ENCODE measurements around the gene SDCCAG8. TPM values are rescaled to one million over a fixed set of nuclear protein-coding genes. Genes with fewer than 3 reads are reported as not detected.

Gene SDCCAG8
- total and polyA plus RNA-seq, 8 donors = 24.3 to 37.1 (median 30.0) TPM

DNA sequence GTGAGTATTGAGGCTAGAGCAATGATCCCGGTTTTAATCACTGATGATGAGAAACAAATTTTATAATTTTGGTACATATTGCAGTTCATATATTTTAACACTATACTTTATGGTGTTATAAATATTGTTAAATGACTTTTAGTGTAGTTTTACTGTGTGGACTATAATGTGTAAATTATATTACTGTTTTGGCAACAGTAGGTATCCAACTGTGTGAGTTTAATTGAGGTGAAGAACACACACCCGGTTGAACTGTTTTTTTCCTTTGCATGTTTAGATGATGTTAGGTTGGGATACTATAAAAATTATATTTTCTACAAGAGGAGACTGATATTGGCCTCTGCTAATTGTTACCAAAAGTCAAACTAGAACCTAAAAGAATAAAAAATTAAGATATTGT is 166.5 kb downstream of the SDCCAG8 start:
- Histone ChIP-seq H3K4me3 (no peak overlapping the region), H3K36me3 (no peaks in the 10 kb centered on the region), H3K9me3 (no peaks in the 10 kb centered on the region), H3K27ac (no peak overlapping the region), H3K4me1 (no peaks in the 10 kb centered on the region), H3K27me3 (no peaks in the 10 kb centered on the region)
- no peak for DNase-seq
- TF ChIP-seq, protein P1, sequence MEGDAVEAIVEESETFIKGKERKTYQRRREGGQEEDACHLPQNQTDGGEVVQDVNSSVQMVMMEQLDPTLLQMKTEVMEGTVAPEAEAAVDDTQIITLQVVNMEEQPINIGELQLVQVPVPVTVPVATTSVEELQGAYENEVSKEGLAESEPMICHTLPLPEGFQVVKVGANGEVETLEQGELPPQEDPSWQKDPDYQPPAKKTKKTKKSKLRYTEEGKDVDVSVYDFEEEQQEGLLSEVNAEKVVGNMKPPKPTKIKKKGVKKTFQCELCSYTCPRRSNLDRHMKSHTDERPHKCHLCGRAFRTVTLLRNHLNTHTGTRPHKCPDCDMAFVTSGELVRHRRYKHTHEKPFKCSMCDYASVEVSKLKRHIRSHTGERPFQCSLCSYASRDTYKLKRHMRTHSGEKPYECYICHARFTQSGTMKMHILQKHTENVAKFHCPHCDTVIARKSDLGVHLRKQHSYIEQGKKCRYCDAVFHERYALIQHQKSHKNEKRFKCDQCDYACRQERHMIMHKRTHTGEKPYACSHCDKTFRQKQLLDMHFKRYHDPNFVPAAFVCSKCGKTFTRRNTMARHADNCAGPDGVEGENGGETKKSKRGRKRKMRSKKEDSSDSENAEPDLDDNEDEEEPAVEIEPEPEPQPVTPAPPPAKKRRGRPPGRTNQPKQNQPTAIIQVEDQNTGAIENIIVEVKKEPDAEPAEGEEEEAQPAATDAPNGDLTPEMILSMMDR (IDR thresholded peaks at IDR 0.05) = no peak
- 89% methylated on average over 2 of the region's 2 CpGs for WGBS, 2 donors
- FAIRE-seq = no peak
- ATAC-seq = no peak
- intact Hi-C loops (cut with DNase I) = no loop called here

DNA sequence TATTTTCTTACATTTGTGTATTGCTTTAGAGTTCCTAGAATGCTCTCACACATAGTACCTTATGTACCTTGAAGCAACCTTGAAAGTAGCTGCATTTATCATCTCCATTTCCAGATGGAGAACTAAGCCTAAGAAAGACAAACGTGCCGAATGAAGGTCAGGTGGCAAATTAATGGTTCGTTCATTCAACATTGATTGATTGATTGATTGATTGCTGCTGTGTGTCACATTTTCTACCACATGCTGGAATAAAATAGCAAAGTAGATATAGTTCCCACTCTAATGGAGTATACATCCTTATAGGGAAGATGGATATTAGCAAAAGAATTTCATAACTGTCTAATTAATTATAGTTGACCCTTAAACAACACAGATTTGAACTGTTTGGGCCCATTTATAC is 172.2 kb downstream of the SDCCAG8 start:
- Histone ChIP-seq H3K36me3 (peaks cover 0 to 8% (median 0%) of the 10 kb centered on the region in 3 donors), H3K4me1 (no peaks in the 10 kb centered on the region), H3K4me3 (no peak overlapping the region), H3K9me3 (no peaks in the 10 kb centered on the region), H3K27me3 (no peaks in the 10 kb centered on the region), H3K27ac (no peak overlapping the region)
- intact Hi-C loops (cut with DNase I) = no loop called here
- TF ChIP-seq, protein P1 (IDR thresholded peaks at IDR 0.05) = no peak
- 75 to 77% methylated on average over 3 of the region's 3 CpGs for WGBS, 2 donors
- no peak for ATAC-seq
- no peak for DNase-seq
- no peak for FAIRE-seq

DNA sequence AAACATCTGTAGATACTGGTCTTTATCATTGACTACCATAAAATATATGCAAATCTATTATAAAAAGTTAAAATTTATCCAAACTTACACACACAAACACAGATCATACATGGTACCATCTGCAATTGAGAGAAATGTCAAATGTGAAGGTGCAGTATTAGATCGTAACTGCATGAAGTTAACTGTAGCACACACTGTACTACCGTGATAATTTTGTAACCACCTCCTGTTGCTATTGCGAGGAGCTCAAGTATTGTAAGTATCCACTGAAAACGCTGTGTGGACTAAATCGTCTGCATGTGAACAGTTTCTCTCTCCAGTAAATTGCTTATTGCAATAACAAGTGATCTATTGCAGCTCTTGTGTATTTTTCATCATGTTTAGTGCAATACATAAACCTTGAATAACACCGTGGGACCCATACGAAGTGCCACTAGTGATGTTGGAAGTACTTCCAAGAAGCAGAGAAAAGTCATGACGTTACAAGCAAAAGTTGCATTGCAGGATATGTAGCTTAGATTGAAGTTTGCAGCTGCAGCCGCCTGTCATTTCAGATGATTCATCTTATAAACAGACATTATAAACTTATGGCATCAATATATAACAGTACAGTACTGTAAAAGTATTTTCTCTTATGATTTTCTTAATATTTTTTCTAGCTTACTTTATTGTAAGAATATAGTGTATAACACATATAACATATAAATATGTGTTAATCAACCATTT is 172.9 kb downstream of the SDCCAG8 start:
- TF ChIP-seq, protein P1 (IDR thresholded peaks at IDR 0.05) = no peak
- Histone ChIP-seq H3K36me3 (peaks cover 0 to 8% (median 0%) of the 10 kb centered on the region in 3 donors), H3K9me3 (no peaks in the 10 kb centered on the region), H3K27ac (no peak overlapping the region), H3K4me1 (no peaks in the 10 kb centered on the region), H3K27me3 (no peaks in the 10 kb centered on the region), H3K4me3 (no peak overlapping the region)
- DNase-seq = no peak
- intact Hi-C loops (cut with DNase I) = no loop called here
- 92 to 95% methylated on average over 9 of the region's 9 CpGs for WGBS, 2 donors
- FAIRE-seq = no peak
- no peak for ATAC-seq

DNA sequence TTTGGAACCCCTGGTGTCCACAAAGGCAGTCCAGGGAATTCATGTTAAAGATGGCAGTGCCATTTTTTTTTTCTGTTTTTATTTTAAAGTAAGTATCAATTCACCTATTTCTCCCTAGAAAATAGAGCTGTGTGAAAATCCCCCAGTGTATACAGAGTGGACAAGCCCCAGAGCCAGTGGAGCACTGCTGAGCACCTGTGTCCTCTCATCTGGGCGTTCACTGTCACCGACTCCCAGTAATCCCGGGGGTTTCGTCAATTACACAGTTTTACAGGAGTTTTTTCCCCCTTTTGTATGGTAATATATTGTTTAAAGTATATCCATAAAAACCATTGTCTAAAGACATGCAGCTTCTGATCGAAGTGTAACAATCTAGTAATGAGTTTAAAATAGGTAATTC is 175.8 kb downstream of the SDCCAG8 start:
- no peak for ATAC-seq
- TF ChIP-seq, protein P1 (IDR thresholded peaks at IDR 0.05) = no peak
- Histone ChIP-seq H3K27me3 (no peaks in the 10 kb centered on the region), H3K9me3 (no peaks in the 10 kb centered on the region), H3K4me1 (no peaks in the 10 kb centered on the region), H3K36me3 (peaks cover 0 to 8% (median 0%) of the 10 kb centered on the region in 3 donors), H3K27ac (no peak overlapping the region), H3K4me3 (no peak overlapping the region)
- no peak for DNase-seq
- no peak for FAIRE-seq
- intact Hi-C loops (cut with DNase I) = no loop called here
- WGBS, 2 donors = 92 to 96% methylated on average over 5 of the region's 5 CpGs

DNA sequence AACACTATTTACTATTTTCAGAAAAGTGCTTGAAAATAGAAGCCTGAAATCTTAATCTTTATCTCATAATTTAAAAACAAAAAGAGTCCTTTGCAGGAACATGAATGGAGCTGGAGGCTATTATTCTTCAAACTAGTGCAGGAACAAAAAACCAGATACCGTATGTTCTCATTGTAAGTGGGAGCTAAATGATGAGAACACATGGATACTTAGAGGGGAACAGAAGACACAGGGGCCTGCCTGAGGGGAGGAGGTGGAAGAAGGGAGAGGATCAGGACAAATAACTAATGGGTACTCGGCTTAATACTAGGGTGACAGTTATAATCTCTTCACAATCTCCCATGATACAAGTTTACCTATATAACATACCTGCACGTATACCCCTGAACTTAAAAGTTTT is 176.3 kb downstream of the SDCCAG8 start:
- H3K4me1 ChIP-seq = no peaks in the 10 kb centered on the region
- H3K27ac ChIP-seq = no peak overlapping the region
- WGBS, 2 donors = 76 to 100% methylated on average over 3 of the region's 3 CpGs
- TF ChIP-seq, protein P1 (IDR thresholded peaks at IDR 0.05) = no peak
- DNase-seq (no peak), ATAC-seq (no peak), FAIRE-seq (no peak)
- intact Hi-C loops (cut with DNase I) = no loop called here
- peaks cover 0 to 8% (median 0%) of the 10 kb centered on the region in 3 donors for H3K36me3 ChIP-seq
- H3K9me3 ChIP-seq = no peaks in the 10 kb centered on the region
- no peaks in the 10 kb centered on the region for H3K27me3 ChIP-seq
- no peak overlapping the region for H3K4me3 ChIP-seq
